Fibroblast of lung (primary cell): ENCODE measurements around the gene FHIT. TPM values are rescaled to one million over a fixed set of nuclear protein-coding genes. Genes with fewer than 3 reads are reported as not detected.

Experiments
- DNase-seq, 2 donors: peaks; one replicate each; pipeline versions ENCODE4 v3.0.0 to v3.0.0-alpha.2; 2010; ENCODE audit warnings: low read depth in 2 of 2
- H2AFZ ChIP-seq: 2 replicates; pipeline ENCODE4 v1.5.1; 2012; ENCODE audit warnings: low read length, control low read depth, inconsistent platforms
- H3K27ac ChIP-seq: 2 replicates; pipeline ENCODE4 v1.5.1; 2011; ENCODE audit warnings: low read length, control low read depth; ENCODE audit not compliant: insufficient read depth
- H3K27me3 ChIP-seq: 2 replicates; pipeline ENCODE4 v1.5.1; 2011; ENCODE audit warnings: mild to moderate bottlenecking, low read length; ENCODE audit not compliant: control insufficient read depth, insufficient read depth
- H3K36me3 ChIP-seq: 2 replicates; pipeline ENCODE4 v1.5.1; 2011; ENCODE audit warnings: low read length; ENCODE audit not compliant: control insufficient read depth, insufficient read depth
- H3K4me1 ChIP-seq: 2 replicates; pipeline ENCODE4 v1.5.1; 2011; ENCODE audit warnings: low read length; ENCODE audit not compliant: control insufficient read depth, insufficient read depth; ENCODE audit errors: extremely low read depth
- H3K4me2 ChIP-seq: 2 replicates; pipeline ENCODE4 v1.5.1; 2011; ENCODE audit warnings: low read length, control low read depth; ENCODE audit not compliant: insufficient read depth; ENCODE audit errors: extremely low read depth
- H3K4me3 ChIP-seq, 4 experiments: fragments of 200-600 bp in 1 of 4; sonication (generic) in 1 of 4; replicated peaks in 1 of 4; 2 replicates each; pipeline ENCODE4 v1.5.1; 2011 to 2016; ENCODE audit warnings: low read length in 4 of 4, low read depth in 3 of 4, mild to moderate bottlenecking in 3 of 4, control low read depth in 2 of 4, inconsistent platforms in 1 of 4, mixed read lengths in 1 of 4; ENCODE audit not compliant: insufficient read depth in 1 of 4; ENCODE audit errors: control extremely low read depth in 1 of 4
- H3K79me2 ChIP-seq: 2 replicates; pipeline ENCODE4 v1.5.1; 2012; ENCODE audit warnings: mild to moderate bottlenecking, low read length, inconsistent platforms; ENCODE audit not compliant: control insufficient read depth, insufficient read depth
- H3K9ac ChIP-seq: 2 replicates; pipeline ENCODE4 v1.5.1; 2011; ENCODE audit warnings: mild to moderate bottlenecking, low read length, control low read depth; ENCODE audit not compliant: insufficient read depth
- H3K9me3 ChIP-seq: 2 replicates; pipeline ENCODE4 v1.5.1; 2012; ENCODE audit warnings: low read depth, low read length; ENCODE audit not compliant: control insufficient read depth, insufficient read depth
- H4K20me1 ChIP-seq: 2 replicates; pipeline ENCODE4 v1.5.1; 2011; ENCODE audit warnings: low read length; ENCODE audit not compliant: control insufficient read depth, insufficient read depth; ENCODE audit errors: extremely low read depth
- CTCF ChIP-seq, 2 donors: IDR thresholded peaks in 1 of 2; conservative IDR thresholded peaks in 1 of 2; 1 replicate in 1 of 2; 2 replicates in 1 of 2; pipeline ENCODE4 v1.5.1; 2011 to 2012; ENCODE audit warnings: low read length in 2 of 2, control low read depth in 1 of 2, inconsistent platforms in 1 of 2, low read depth in 1 of 2, mild to moderate bottlenecking in 1 of 2
- EZH2 ChIP-seq: IDR thresholded peaks from 2 replicates; pipeline ENCODE4 v1.5.1; 2012; ENCODE audit warnings: low read length, control low read depth, mild to moderate bottlenecking; ENCODE audit errors: missing control alignments
- polyA plus RNA-seq, 2 donors: library from polyadenylated mRNA; depleted of rRNA in 1 of 2; stranded (reverse) in 1 of 2; unstranded in 1 of 2; fragments of >200 nt; gene quantifications; 2 replicates each; pipeline ENCODE4 v1.2.1, GENCODE V29; 2011 to 2012; ENCODE audit warnings: missing spikeins in 1 of 2
- total RNA-seq: library from RNA; depleted of rRNA; stranded (reverse); fragments of >200 nt; gene quantifications from 2 replicates; pipeline ENCODE4 v1.2.1, GENCODE V29; 2014

Gene FHIT
- total and polyA plus RNA-seq, 2 donors (not counting 1 experiment from before 2014, with no cell fraction given) = 0.79 to 2.1 TPM

- Histone ChIP-seq H4K20me1 (no peaks in the 10 kb centered on the region), H3K27me3 (no peaks in the 10 kb centered on the region), H3K27ac (no peak overlapping the region), H3K9me3 (no peaks in the 10 kb centered on the region), H3K79me2 (no peaks in the 10 kb centered on the region), H3K36me3 (no peaks in the 10 kb centered on the region), H3K4me3 (no peak overlapping the region), H3K4me1 (no peaks in the 10 kb centered on the region), H2AFZ (no peak overlapping the region), H3K9ac (no peak overlapping the region), H3K4me2 (no peak overlapping the region)
- TF ChIP-seq CTCF (conservative IDR thresholded peaks at IDR 0.05 in 1 of 2, IDR thresholded peaks at IDR 0.05 in 1 of 2; ENCODE audit: low read depth in 1 of 2, low read length in 2 of 2) = no peak
- TF ChIP-seq EZH2 = no peak
- DNase-seq = peak in 1 of 2 donors; percentile 46
Observed at GRCh38 chr3:60281970-60282369, 969.3 kb downstream of the FHIT start.

GRCh38 chr3:60277361-60277800 is 973.9 kb downstream of the FHIT start:
- no peak overlapping the region for H3K4me3 ChIP-seq
- H3K9me3 ChIP-seq = no peaks in the 10 kb centered on the region
- DNase-seq = no peak
- H2AFZ ChIP-seq = no peak overlapping the region
- H3K27ac ChIP-seq = no peak overlapping the region
- H3K4me1 ChIP-seq = no peaks in the 10 kb centered on the region
- no peak overlapping the region for H3K4me2 ChIP-seq
- H3K36me3 ChIP-seq = no peaks in the 10 kb centered on the region
- H3K9ac ChIP-seq = no peak overlapping the region
- H3K27me3 ChIP-seq = no peaks in the 10 kb centered on the region
- no peaks in the 10 kb centered on the region for H4K20me1 ChIP-seq
- no peak for TF ChIP-seq CTCF (conservative IDR thresholded peaks at IDR 0.05 in 1 of 2, IDR thresholded peaks at IDR 0.05 in 1 of 2; ENCODE audit: low read depth in 1 of 2, low read length in 2 of 2)
- no peak for TF ChIP-seq EZH2
- H3K79me2 ChIP-seq = no peaks in the 10 kb centered on the region

- Histone ChIP-seq H3K9me3 (no peaks in the 10 kb centered on the region), H4K20me1 (no peaks in the 10 kb centered on the region), H3K79me2 (no peaks in the 10 kb centered on the region), H3K9ac (no peak overlapping the region), H3K36me3 (no peaks in the 10 kb centered on the region), H3K27me3 (no peaks in the 10 kb centered on the region), H3K4me3 (no peak overlapping the region), H3K27ac (no peak overlapping the region), H3K4me2 (no peak overlapping the region), H3K4me1 (no peaks in the 10 kb centered on the region), H2AFZ (no peak overlapping the region)
- TF ChIP-seq CTCF (conservative IDR thresholded peaks at IDR 0.05 in 1 of 2, IDR thresholded peaks at IDR 0.05 in 1 of 2; ENCODE audit: low read depth in 1 of 2, low read length in 2 of 2) (no peak), EZH2 (no peak)
- no peak for DNase-seq
Observed at GRCh38 chr3:60276615-60277014, 974.6 kb downstream of the FHIT start.
